K562 (cell line): ENCODE measurements around the gene ZSWIM6. TPM values are rescaled to one million over a fixed set of nuclear protein-coding genes. Genes with fewer than 3 reads are reported as not detected.
A peak's percentile ranks its signal among the peaks of the same experiment; 100 is the strongest.

ENCODE experiments used
- ATAC-seq: fragments of 200-7000 bp; cut with Tn5 transposase; 3 replicates; pipeline ENCODE4 v1.9.1; 2020; ENCODE audit warnings: moderate library complexity
- BruUV-seq: library from RNA; stranded (reverse); fragments of 400-500 nt; replicated peaks from 2 replicates; lab custom pipeline; 2021; lab: Mats Ljungman, UMichigan
- CTCF ChIA-PET: fragments of 300-600 bp; formaldehyde crosslinking; extraction: SDS; loops from one replicate; lab custom pipeline; 2021; ENCODE audit warnings: low intra/inter-chr PET ratio; lab: Yijun Ruan, JAX
- POLR2A ChIA-PET: fragments of 300-600, 350-650 bp; sonication (Branson Sonifier 250); formaldehyde crosslinking; extraction: SDS; loops from one replicate; lab custom pipeline; 2021; ENCODE audit warnings: antibody characterized with exemption, inconsistent platforms; lab: Yijun Ruan, JAX
- DNase-seq, 4 experiments: peaks; one replicate each; pipeline versions ENCODE4 v3.0.0 to v3.0.0-alpha.2; 2011 to 2018; ENCODE audit warnings: low spot score in 3 of 4, mixed read lengths in 3 of 4; ENCODE audit errors: extremely low read depth in 1 of 4
- FAIRE-seq: peaks from 2 replicates; lab custom pipeline; 2011; peaks lifted over from hg19 to GRCh38; lab: Jason Lieb, UNC
- H2AFZ ChIP-seq: 2 replicates; pipeline ENCODE4 v1.6.0; 2011; ENCODE audit warnings: low read depth, low read length, control low read depth, inconsistent platforms
- H3K27ac ChIP-seq: fragments of 200-600 bp; 3 replicates; pipeline ENCODE4 v1.8.0; 2011; ENCODE audit warnings: low read depth, mild to moderate bottlenecking, control low read depth, inconsistent platforms, low read length, moderate library complexity, mixed read lengths; ENCODE audit errors: extremely low read depth
- H3K27me3 ChIP-seq, 2 experiments: fragments of 300-600 bp in 1 of 2; 2 replicates in 1 of 2; 3 replicates in 1 of 2; pipeline versions ENCODE4 v1.6.0 to v1.8.0; 2011; ENCODE audit warnings: inconsistent platforms in 2 of 2, low read length in 2 of 2, mild to moderate bottlenecking in 1 of 2, mixed read lengths in 1 of 2, moderate library complexity in 1 of 2; ENCODE audit not compliant: control insufficient read depth in 2 of 2, insufficient read depth in 2 of 2
- H3K36me3 ChIP-seq: fragments of 300-600 bp; 3 replicates; pipeline ENCODE4 v1.8.0; 2011; ENCODE audit warnings: mild to moderate bottlenecking, low read length, inconsistent platforms; ENCODE audit not compliant: control insufficient read depth, insufficient read depth
- H3K4me1 ChIP-seq, 2 experiments: fragments of 200-600 bp in 1 of 2; replicated peaks in 1 of 2; 2 replicates in 1 of 2; 3 replicates in 1 of 2; pipeline versions ENCODE4 v1.5.1 to v1.8.0; 2011; ENCODE audit warnings: inconsistent platforms in 2 of 2, low read length in 2 of 2, mild to moderate bottlenecking in 1 of 2, mixed read lengths in 1 of 2, moderate library complexity in 1 of 2; ENCODE audit not compliant: control insufficient read depth in 2 of 2, insufficient read depth in 2 of 2
- H3K4me2 ChIP-seq: 2 replicates; pipeline ENCODE4 v1.6.1; 2011; ENCODE audit warnings: low read length, control low read depth, inconsistent platforms, mixed read lengths; ENCODE audit not compliant: insufficient read depth
- H3K4me3 ChIP-seq: fragments of 200-600 bp; sonication (generic), shearing (Covaris generic); 2 replicates; pipeline ENCODE4 v1.5.1; 2016; ENCODE audit warnings: control low read depth, inconsistent platforms
- H3K79me2 ChIP-seq: fragments of 200-600 bp; 3 replicates; pipeline ENCODE4 v1.8.0; 2011; ENCODE audit warnings: low read length, inconsistent platforms; ENCODE audit not compliant: control insufficient read depth, insufficient read depth
- H3K9ac ChIP-seq, 2 experiments: 2 replicates each; pipeline versions ENCODE4 v1.6.0 to v1.6.1; 2011; ENCODE audit warnings: low read depth in 2 of 2, low read length in 2 of 2, control low read depth in 1 of 2, inconsistent platforms in 1 of 2, mild to moderate bottlenecking in 1 of 2, mixed read lengths in 1 of 2; ENCODE audit not compliant: insufficient read depth in 1 of 2
- H3K9me1 ChIP-seq: one replicate; pipeline ENCODE4 v1.6.0; 2011; ENCODE audit warnings: inconsistent platforms, mild to moderate bottlenecking, low read length, moderate library complexity; ENCODE audit not compliant: control insufficient read depth, insufficient read depth
- H3K9me3 ChIP-seq: replicated peaks from 2 replicates; pipeline ENCODE4 v1.5.1; 2011; ENCODE audit warnings: low read depth, low read length, inconsistent platforms; ENCODE audit not compliant: control insufficient read depth, insufficient read depth
- H4K20me1 ChIP-seq: replicated peaks from 2 replicates; pipeline ENCODE4 v1.6.1; 2011; ENCODE audit warnings: low read length, inconsistent platforms, mixed read lengths; ENCODE audit not compliant: control insufficient read depth, insufficient read depth
- CBFA2T3 ChIP-seq: fragments of 450-650 bp; IDR thresholded peaks from 2 replicates; pipeline ENCODE4 v1.6.1; 2017
- NEUROD1 ChIP-seq: fragments of 150-350 bp; IDR thresholded peaks from 2 replicates; pipeline ENCODE4 v1.6.1; 2014; ENCODE audit warnings: borderline replicate concordance, low read length, low read depth; ENCODE audit not compliant: partially characterized antibody
- NFIC ChIP-seq: fragments of 450-650 bp; IDR thresholded peaks from 2 replicates; pipeline ENCODE4 v1.6.1; 2017; ENCODE audit warnings: mild to moderate bottlenecking, inconsistent platforms
- WGBS: fragments of 100-300 bp; shearing (Covaris generic); methylation state at CpG from one replicate; pipeline ENCODE4 v1.1.6; 2016; ENCODE audit warnings: low coverage, mixed read lengths; ENCODE audit not compliant: insufficient coverage; ENCODE audit errors: missing lambda C conversion rate; 5-methylcytosine and 5-hydroxymethylcytosine counted together
- in situ Hi-C: fragments of 300-500 bp; cut with MboI; formaldehyde crosslinking; loops from 4 replicates; pipeline ENCODE4 v1.15.0; 2018; ENCODE audit warnings: inconsistent platforms, mixed read lengths
- intact Hi-C: fragments of 100-400 bp; cut with micrococcal nuclease; formaldehyde crosslinking; loops from 2 replicates; pipeline ENCODE4 v1.14.2; 2022
- polyA plus RNA-seq, 8 experiments: library from polyadenylated mRNA; depleted of rRNA in 4 of 8; stranded (reverse) in 5 of 8; unstranded in 3 of 8; fragments of >200 nt; fragmentation: Nextera tagmentation in 2 of 8; fragmentation: Illumina TruSeq in 1 of 8; extraction: Ambion mirVana in 2 of 8; extraction: Trizol in 1 of 8; gene quantifications; 2 replicates each; pipeline versions ENCODE4 v1.2.1 to v1.2.3, GENCODE V29; 2011 to 2014; ENCODE audit warnings: inconsistent platforms in 1 of 8, missing spikeins in 1 of 8
- total RNA-seq, 7 experiments: library from RNA; depleted of rRNA in 6 of 7; stranded (reverse); fragments of >200 nt in 6 of 7; fragmentation: Illumina TruSeq in 2 of 7; extraction: Trizol in 2 of 7; gene quantifications; 2 replicates each; pipeline versions ENCODE4 v1.2.1 to v1.2.3, GENCODE V29; 2011 to 2021; ENCODE audit warnings: low replicate concordance in 1 of 7
- TF ChIP-seq, protein P1 (sequence below), 2 experiments: IDR thresholded peaks; 2 replicates each; pipeline ENCODE4 v1.6.1; 2012; ENCODE audit warnings: improper control_type of control experiment in 2 of 2, low read depth in 2 of 2, low read length in 2 of 2, borderline replicate concordance in 1 of 2
- TF ChIP-seq, protein P2 (sequence below): fragments of 450-650 bp; conservative IDR thresholded peaks from 2 replicates; pipeline ENCODE4 v1.6.1; 2016; ENCODE audit warnings: missing genetic modification characterization, low read depth, mild to moderate bottlenecking, control low read depth, missing compliant biosample characterization

The ZSWIM6 gene
- total and polyA plus RNA-seq, 9 of the 15 experiments (the other 6 are each of a cell fraction or from before 2014, with no cell fraction given), result 0.81 to 3.2 (median 2.0) TPM

DNA sequence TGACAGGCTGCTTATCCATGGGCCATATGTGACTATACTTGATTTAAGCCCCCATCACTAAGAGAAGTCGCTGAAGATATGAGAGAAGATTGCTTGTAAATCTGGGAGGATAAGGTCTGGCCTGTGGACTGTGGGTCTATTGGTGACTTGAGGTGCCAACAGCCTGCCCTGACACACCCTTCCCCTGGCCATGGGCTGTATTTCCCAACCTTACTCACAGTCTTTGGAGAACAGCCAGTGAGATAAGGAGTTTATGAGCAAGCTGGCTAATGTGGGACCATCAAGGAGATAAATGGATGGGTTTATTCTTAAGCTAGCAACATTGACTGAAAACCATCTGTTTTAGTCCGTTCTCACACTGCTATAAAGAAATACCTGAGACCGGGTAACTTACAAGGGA, 231.3 kb downstream of the ZSWIM6 start:
- DNase-seq, result no peak
- in situ Hi-C loops, result no loop called here
- POLR2A ChIA-PET, result interaction anchor here (0.6 kb wide), 1 partner anchor 160 kb away, joined by 4 read pairs; no protein-coding TSS in a partner anchor
- Histone ChIP-seq H2AFZ (no peak overlapping the region), H3K27me3 (peaks cover 5 to 22% of the 10 kb centered on the region in 2 experiments; a peak in 4 of 5 replicates), H3K4me1 (no peaks in the 10 kb centered on the region), H3K4me2 (no peak overlapping the region), H3K79me2 (no peaks in the 10 kb centered on the region), H3K9ac (no peak overlapping the region), H3K4me3 (no peak overlapping the region), H3K9me1 (no peaks in the 10 kb centered on the region), H4K20me1 (no peaks in the 10 kb centered on the region), H3K27ac (no peak overlapping the region), H3K36me3 (no peaks in the 10 kb centered on the region), H3K9me3 (no peaks in the 10 kb centered on the region)
- peak; percentile 28 for TF ChIP-seq CBFA2T3
- TF ChIP-seq, protein P1, sequence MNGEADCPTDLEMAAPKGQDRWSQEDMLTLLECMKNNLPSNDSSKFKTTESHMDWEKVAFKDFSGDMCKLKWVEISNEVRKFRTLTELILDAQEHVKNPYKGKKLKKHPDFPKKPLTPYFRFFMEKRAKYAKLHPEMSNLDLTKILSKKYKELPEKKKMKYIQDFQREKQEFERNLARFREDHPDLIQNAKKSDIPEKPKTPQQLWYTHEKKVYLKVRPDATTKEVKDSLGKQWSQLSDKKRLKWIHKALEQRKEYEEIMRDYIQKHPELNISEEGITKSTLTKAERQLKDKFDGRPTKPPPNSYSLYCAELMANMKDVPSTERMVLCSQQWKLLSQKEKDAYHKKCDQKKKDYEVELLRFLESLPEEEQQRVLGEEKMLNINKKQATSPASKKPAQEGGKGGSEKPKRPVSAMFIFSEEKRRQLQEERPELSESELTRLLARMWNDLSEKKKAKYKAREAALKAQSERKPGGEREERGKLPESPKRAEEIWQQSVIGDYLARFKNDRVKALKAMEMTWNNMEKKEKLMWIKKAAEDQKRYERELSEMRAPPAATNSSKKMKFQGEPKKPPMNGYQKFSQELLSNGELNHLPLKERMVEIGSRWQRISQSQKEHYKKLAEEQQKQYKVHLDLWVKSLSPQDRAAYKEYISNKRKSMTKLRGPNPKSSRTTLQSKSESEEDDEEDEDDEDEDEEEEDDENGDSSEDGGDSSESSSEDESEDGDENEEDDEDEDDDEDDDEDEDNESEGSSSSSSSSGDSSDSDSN (IDR thresholded peaks at IDR 0.05; ENCODE audit: borderline replicate concordance in 1 of 2, low read depth in 2 of 2, low read length in 2 of 2), result no peak
- TF ChIP-seq NFIC, result 0 out of 2 replicates have a peak, but pooled peaks have one; percentile 16
- TF ChIP-seq NEUROD1, result no peak
- TF ChIP-seq, protein P2, sequence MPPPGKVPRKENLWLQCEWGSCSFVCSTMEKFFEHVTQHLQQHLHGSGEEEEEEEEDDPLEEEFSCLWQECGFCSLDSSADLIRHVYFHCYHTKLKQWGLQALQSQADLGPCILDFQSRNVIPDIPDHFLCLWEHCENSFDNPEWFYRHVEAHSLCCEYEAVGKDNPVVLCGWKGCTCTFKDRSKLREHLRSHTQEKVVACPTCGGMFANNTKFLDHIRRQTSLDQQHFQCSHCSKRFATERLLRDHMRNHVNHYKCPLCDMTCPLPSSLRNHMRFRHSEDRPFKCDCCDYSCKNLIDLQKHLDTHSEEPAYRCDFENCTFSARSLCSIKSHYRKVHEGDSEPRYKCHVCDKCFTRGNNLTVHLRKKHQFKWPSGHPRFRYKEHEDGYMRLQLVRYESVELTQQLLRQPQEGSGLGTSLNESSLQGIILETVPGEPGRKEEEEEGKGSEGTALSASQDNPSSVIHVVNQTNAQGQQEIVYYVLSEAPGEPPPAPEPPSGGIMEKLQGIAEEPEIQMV (tag), result no peak
- FAIRE-seq, result no peak
- CTCF ChIA-PET, result no interaction called here
- ATAC-seq, result no peak
- BruUV-seq, result no TSS peak
- intact Hi-C loops, result no loop called here
- 0% methylated on average over 3 of the region's 3 CpGs for WGBS
